Measurements from ENCODE around the gene EEFSEC. TPM values are rescaled to one million over a fixed set of nuclear protein-coding genes. Genes with fewer than 3 reads are reported as not detected.

The EEFSEC gene
- polyA plus RNA-seq, 1 experiment, result 16.3 TPM

- no peak for DNase-seq (ENCODE audit: low read depth)
- Histone ChIP-seq H3K36me3 (ENCODE audit: control insufficient read depth, insufficient read depth, low read length) (no peaks in the 10 kb centered on the region), H3K27me3 (ENCODE audit: control insufficient read depth, insufficient read depth, low read length) (no peaks in the 10 kb centered on the region), H3K4me3 (ENCODE audit: low read depth, low read length) (no peak overlapping the region)
- TF ChIP-seq CTCF (IDR thresholded peaks at IDR 0.05; ENCODE audit: insufficient read depth, low read depth, low read length), result no peak
- CTCF ChIA-PET, result interaction anchor here (0.7 to 1.6 kb wide), 3 partner anchors 11 to 76 kb away, joined by 3 to 5 read pairs (median 3); no protein-coding TSS in a partner anchor
- POLR2A ChIA-PET, result interaction anchor here (0.6 kb wide), 1 partner anchor 33 kb away, joined by 4 read pairs; no protein-coding TSS in a partner anchor
Observed at GRCh38 chr3:128144512-128145187, 8.6 kb upstream of the EEFSEC start.

- DNase-seq (ENCODE audit: low read depth), result no peak
- H3K27me3 ChIP-seq (ENCODE audit: control insufficient read depth, insufficient read depth, low read length), result no peaks in the 10 kb centered on the region
- H3K4me3 ChIP-seq (ENCODE audit: low read depth, low read length), result no peak overlapping the region
- no peak for TF ChIP-seq CTCF (IDR thresholded peaks at IDR 0.05; ENCODE audit: insufficient read depth, low read depth, low read length)
- H3K36me3 ChIP-seq (ENCODE audit: control insufficient read depth, insufficient read depth, low read length), result no peaks in the 10 kb centered on the region
- POLR2A ChIA-PET, result no interaction called here
- CTCF ChIA-PET, result interaction anchor here (0.7 to 1.6 kb wide), 3 partner anchors 11 to 77 kb away, joined by 3 to 5 read pairs (median 3); no protein-coding TSS in a partner anchor
Observed at GRCh38 chr3:128145279-128145678, 8.0 kb upstream of the EEFSEC start.

- ChIA-PET CTCF (no interaction called here), POLR2A (no interaction called here)
- Histone ChIP-seq H3K27me3 (ENCODE audit: control insufficient read depth, insufficient read depth, low read length) (no peaks in the 10 kb centered on the region), H3K4me3 (ENCODE audit: low read depth, low read length) (no peak overlapping the region), H3K36me3 (ENCODE audit: control insufficient read depth, insufficient read depth, low read length) (no peaks in the 10 kb centered on the region)
- no peak for DNase-seq (ENCODE audit: low read depth)
- TF ChIP-seq CTCF (IDR thresholded peaks at IDR 0.05; ENCODE audit: insufficient read depth, low read depth, low read length), result no peak
Observed at GRCh38 chr3:128146201-128146600, 7.1 kb upstream of the EEFSEC start.

- H3K4me3 ChIP-seq (ENCODE audit: low read depth, low read length), result no peak overlapping the region
- TF ChIP-seq CTCF (IDR thresholded peaks at IDR 0.05; ENCODE audit: insufficient read depth, low read depth, low read length), result no peak
- ChIA-PET CTCF (interaction anchor here (1.6 kb wide), 1 partner anchor 54 kb away, joined by 3 read pairs; no protein-coding TSS in a partner anchor), POLR2A (no interaction called here)
- no peaks in the 10 kb centered on the region for H3K27me3 ChIP-seq (ENCODE audit: control insufficient read depth, insufficient read depth, low read length)
- no peaks in the 10 kb centered on the region for H3K36me3 ChIP-seq (ENCODE audit: control insufficient read depth, insufficient read depth, low read length)
- DNase-seq (ENCODE audit: low read depth), result no peak
Observed at GRCh38 chr3:128149650-128150049, 3.6 kb upstream of the EEFSEC start.

- no peak overlapping the region for H3K4me3 ChIP-seq (ENCODE audit: low read depth, low read length)
- no peak for TF ChIP-seq CTCF (IDR thresholded peaks at IDR 0.05; ENCODE audit: insufficient read depth, low read depth, low read length)
- CTCF ChIA-PET, result interaction anchor here (2.7 kb wide), 1 partner anchor 57 kb away, joined by 10 read pairs; no protein-coding TSS in a partner anchor
- POLR2A ChIA-PET, result no interaction called here
- H3K27me3 ChIP-seq (ENCODE audit: control insufficient read depth, insufficient read depth, low read length), result no peaks in the 10 kb centered on the region
- DNase-seq (ENCODE audit: low read depth), result no peak
- H3K36me3 ChIP-seq (ENCODE audit: control insufficient read depth, insufficient read depth, low read length), result no peaks in the 10 kb centered on the region
Observed at GRCh38 chr3:128151758-128152274, 1.5 kb upstream of the EEFSEC start.

All from BJ (cell line).